DND-41 (cell line): ENCODE measurements around the gene NLGN4Y.

ENCODE experiments used
- ATAC-seq: fragments of 200-7000 bp; cut with Tn5 transposase; 3 replicates; pipeline ENCODE4 v1.9.1; 2021; ENCODE audit warnings: low read depth; ENCODE audit not compliant: insufficient read depth
- DNase-seq: peaks from one replicate; pipeline ENCODE4 v3.0.0-alpha.2; 2020
- H2AFZ ChIP-seq: 2 replicates; pipeline ENCODE4 v1.6.0; 2012; ENCODE audit warnings: low read depth, low read length
- H3K27ac ChIP-seq: 2 replicates; pipeline ENCODE4 v1.5.1; 2012; ENCODE audit warnings: low read length, inconsistent platforms
- H3K27me3 ChIP-seq: fragments of 200-600 bp; sonication (generic); 2 replicates; pipeline ENCODE4 v1.6.0; 2012; ENCODE audit warnings: low read length, mild to moderate bottlenecking, inconsistent platforms; ENCODE audit not compliant: insufficient read depth, poor library complexity
- H3K36me3 ChIP-seq: 2 replicates; pipeline ENCODE4 v1.5.1; 2012; ENCODE audit warnings: low read length, inconsistent platforms; ENCODE audit not compliant: insufficient read depth
- H3K4me1 ChIP-seq: 2 replicates; pipeline ENCODE4 v1.5.1; 2012; ENCODE audit warnings: mild to moderate bottlenecking, low read length; ENCODE audit not compliant: insufficient read depth
- H3K4me2 ChIP-seq: 2 replicates; pipeline ENCODE4 v1.6.0; 2012; ENCODE audit warnings: mild to moderate bottlenecking, moderate library complexity, low read length, inconsistent platforms; ENCODE audit not compliant: insufficient read depth
- H3K4me3 ChIP-seq, 2 experiments: fragments of 200-600 bp in 1 of 2; shearing (Covaris generic) in 1 of 2; 2 replicates each; pipeline ENCODE4 v1.5.1; 2012 to 2016; ENCODE audit warnings: inconsistent platforms in 2 of 2, low read length in 2 of 2, mild to moderate bottlenecking in 2 of 2, low read depth in 1 of 2, moderate library complexity in 1 of 2
- H3K79me2 ChIP-seq: 2 replicates; pipeline ENCODE4 v1.6.0; 2012; ENCODE audit warnings: low read length, inconsistent platforms; ENCODE audit not compliant: insufficient read depth
- H3K9ac ChIP-seq: 2 replicates; pipeline ENCODE4 v1.6.0; 2012; ENCODE audit warnings: low read depth, mild to moderate bottlenecking, inconsistent platforms, low read length, moderate library complexity
- H3K9me3 ChIP-seq: 2 replicates; pipeline ENCODE4 v1.5.1; 2012; ENCODE audit warnings: low read length, moderate library complexity, mild to moderate bottlenecking, inconsistent platforms; ENCODE audit not compliant: insufficient read depth, severe bottlenecking
- H4K20me1 ChIP-seq: 2 replicates; pipeline ENCODE4 v1.6.0; 2012; ENCODE audit warnings: low read length; ENCODE audit not compliant: insufficient read depth
- CTCF ChIP-seq: IDR thresholded peaks from 2 replicates; pipeline ENCODE4 v1.5.1; 2012; ENCODE audit warnings: borderline replicate concordance, low read length, moderate library complexity, mild to moderate bottlenecking; ENCODE audit not compliant: poor library complexity, severe bottlenecking; ENCODE audit errors: extremely low read depth
- EZH2 ChIP-seq: IDR thresholded peaks from 3 replicates; pipeline ENCODE4 v1.6.1; 2012; ENCODE audit warnings: borderline replicate concordance, low read depth, mild to moderate bottlenecking, moderate library complexity, low read length, inconsistent platforms; ENCODE audit not compliant: severe bottlenecking

Gene NLGN4Y

GRCh38 chrY:14694543-14694942 lies 170.2 kb downstream of the NLGN4Y start:
- Histone ChIP-seq H3K4me3 (no peak overlapping the region), H4K20me1 (no peaks in the 10 kb centered on the region), H3K27me3 (no peaks in the 10 kb centered on the region), H3K36me3 (no peaks in the 10 kb centered on the region), H3K4me2 (no peak overlapping the region), H3K79me2 (no peaks in the 10 kb centered on the region), H3K9ac (no peak overlapping the region), H3K27ac (no peak overlapping the region), H2AFZ (no peak overlapping the region), H3K9me3 (no peaks in the 10 kb centered on the region), H3K4me1 (no peaks in the 10 kb centered on the region)
- no peak for DNase-seq
- no peak for TF ChIP-seq CTCF
- TF ChIP-seq EZH2: no peak
- no peak for ATAC-seq

GRCh38 chrY:14708158-14708557 lies 183.8 kb downstream of the NLGN4Y start:
- DNase-seq (no peak), ATAC-seq (no peak)
- Histone ChIP-seq H3K4me1 (no peaks in the 10 kb centered on the region), H4K20me1 (no peaks in the 10 kb centered on the region), H3K79me2 (no peaks in the 10 kb centered on the region), H3K4me3 (no peak overlapping the region), H3K27me3 (no peaks in the 10 kb centered on the region), H2AFZ (no peak overlapping the region), H3K9me3 (no peaks in the 10 kb centered on the region), H3K27ac (no peak overlapping the region), H3K36me3 (no peaks in the 10 kb centered on the region), H3K9ac (no peak overlapping the region), H3K4me2 (no peak overlapping the region)
- no peak for TF ChIP-seq EZH2
- no peak for TF ChIP-seq CTCF

DNA sequence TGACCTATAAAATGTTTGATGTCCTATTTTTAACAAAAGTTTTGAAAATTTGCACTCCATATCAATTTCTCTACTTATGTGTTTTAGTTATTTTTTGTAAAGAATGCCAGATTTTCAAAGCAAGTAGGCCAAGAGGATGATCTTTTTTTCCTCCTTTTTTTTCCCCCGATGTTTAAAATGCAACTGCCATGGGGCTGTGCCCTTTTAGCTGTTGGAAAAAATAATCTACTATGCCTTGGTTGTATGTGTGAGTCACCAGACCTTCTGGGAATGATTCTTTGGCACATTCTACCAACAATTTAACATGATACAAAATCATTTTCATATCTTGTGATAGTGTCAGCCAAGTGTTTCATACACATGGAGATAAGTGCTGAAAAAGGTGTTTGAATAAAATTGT lies 217.3 kb downstream of the NLGN4Y start:
- DNase-seq (no peak), ATAC-seq (no peak)
- H3K9ac ChIP-seq: no peak overlapping the region
- H3K9me3 ChIP-seq: no peaks in the 10 kb centered on the region
- TF ChIP-seq EZH2 (no peak), CTCF (no peak)
- H3K27ac ChIP-seq: no peak overlapping the region
- no peaks in the 10 kb centered on the region for H4K20me1 ChIP-seq
- no peak overlapping the region for H2AFZ ChIP-seq
- H3K4me1 ChIP-seq: no peaks in the 10 kb centered on the region
- no peak overlapping the region for H3K4me2 ChIP-seq
- no peaks in the 10 kb centered on the region for H3K79me2 ChIP-seq
- H3K36me3 ChIP-seq: no peaks in the 10 kb centered on the region
- H3K4me3 ChIP-seq: no peak overlapping the region
- H3K27me3 ChIP-seq: no peaks in the 10 kb centered on the region

GRCh38 chrY:14748329-14748728 lies 224.0 kb downstream of the NLGN4Y start:
- Histone ChIP-seq H3K9me3 (no peaks in the 10 kb centered on the region), H3K4me1 (no peaks in the 10 kb centered on the region), H3K79me2 (no peaks in the 10 kb centered on the region), H3K27ac (no peak overlapping the region), H3K36me3 (no peaks in the 10 kb centered on the region), H2AFZ (no peak overlapping the region), H3K27me3 (no peaks in the 10 kb centered on the region), H3K9ac (no peak overlapping the region), H3K4me3 (no peak overlapping the region), H4K20me1 (no peaks in the 10 kb centered on the region), H3K4me2 (no peak overlapping the region)
- ATAC-seq (no peak), DNase-seq (no peak)
- no peak for TF ChIP-seq CTCF
- no peak for TF ChIP-seq EZH2
